Stimulated activated CD4-positive, alpha-beta T cell treated with anti-CD3 and anti-CD28 coated beads, Interleukin-1b, Interleukin-23, amount 100 ng/mL, for 1 hour (primary cell): ENCODE measurements around the gene ASIP.
"Not testable (repeated sequence)": the region's sequence is repeated elsewhere in the genome, so short reads cannot be mapped to it uniquely, and the experiment has no call there.

ENCODE experiments used
- DNase-seq, 2 donors: peaks; one replicate each; pipeline ENCODE4 v3.0.0-alpha.2; 2020; ENCODE audit warnings: low read depth in 2 of 2

ASIP gene

DNA sequence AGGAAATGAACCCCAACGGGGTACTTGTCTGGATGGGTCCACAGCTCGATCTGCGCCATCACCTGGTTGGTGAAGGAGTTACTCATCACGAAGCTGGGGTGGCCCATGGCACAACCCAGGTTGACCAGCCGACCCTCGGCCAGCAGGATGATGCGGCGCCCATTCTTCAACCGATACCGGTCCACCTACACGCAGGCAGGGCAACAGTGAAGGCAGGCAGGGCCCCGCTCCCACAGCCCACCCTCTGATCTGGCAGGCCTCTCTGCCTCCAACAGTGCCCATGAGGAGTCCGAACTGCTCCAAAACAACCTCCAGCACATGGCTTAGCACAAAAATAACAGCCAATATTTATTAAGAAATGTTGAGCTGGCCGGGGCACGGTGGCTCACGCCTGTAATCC is 44.2 kb downstream of the ASIP start:
- DNase-seq, result no peak

DNA sequence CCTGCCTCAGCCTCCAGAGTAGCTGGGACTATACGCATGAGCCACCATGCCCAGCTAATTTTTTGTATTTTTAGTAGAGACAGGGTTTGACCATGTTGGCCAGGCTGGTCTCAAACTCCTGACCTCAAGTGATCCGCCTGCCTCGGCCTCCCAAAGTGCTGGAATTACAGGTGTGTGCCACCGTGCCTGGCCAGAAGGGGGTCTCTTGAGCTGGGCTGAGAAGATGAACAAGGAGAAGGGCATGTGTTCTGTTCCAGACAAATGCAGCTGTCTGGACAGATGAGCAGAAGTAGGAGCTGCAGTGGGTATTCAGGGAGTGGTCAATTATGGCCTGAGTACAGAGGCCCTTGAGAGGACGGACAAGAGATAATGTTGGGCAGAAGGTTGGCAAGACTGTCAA is 46.3 kb downstream of the ASIP start:
- DNase-seq, result not testable (repeated sequence)

DNA sequence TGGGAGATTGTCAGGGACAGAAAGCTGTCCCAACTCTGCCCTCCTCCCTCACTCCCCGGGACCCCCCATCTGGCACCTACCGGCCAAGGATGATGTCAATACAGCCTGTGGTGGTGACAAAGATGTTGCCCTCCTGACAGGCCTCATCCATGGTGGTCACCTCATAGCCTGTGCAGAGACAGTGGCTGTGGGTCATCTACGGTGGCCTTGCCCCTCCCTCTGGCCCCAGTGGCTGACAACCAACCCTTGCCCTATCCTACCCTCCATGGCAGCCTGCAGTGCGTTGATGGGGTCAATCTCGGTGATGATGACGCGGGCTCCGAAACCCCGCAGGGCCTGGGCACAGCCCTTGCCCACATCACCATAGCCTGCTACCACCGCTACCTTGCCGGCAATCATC is 49.2 kb downstream of the ASIP start:
- no peak for DNase-seq

DNA sequence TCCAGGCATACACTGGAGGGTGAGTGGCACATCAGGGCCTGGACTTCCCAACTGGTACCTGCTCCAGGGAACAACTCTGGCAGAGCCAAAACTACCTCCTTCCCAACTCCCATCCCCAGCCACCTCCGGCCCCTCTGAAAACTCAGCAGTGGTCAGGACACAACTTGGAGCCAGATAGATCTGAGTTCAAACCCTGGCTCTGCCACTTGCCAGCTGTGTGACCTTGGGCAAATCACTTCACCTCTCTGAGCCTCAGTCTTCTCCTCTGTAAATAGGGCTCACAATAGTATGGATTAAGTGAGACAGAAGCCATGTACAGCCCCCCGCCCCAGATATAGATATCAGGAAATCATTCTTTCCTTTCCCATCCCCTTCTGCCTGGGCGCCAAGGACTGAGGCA is 51.3 kb downstream of the ASIP start:
- DNase-seq, result no peak

DNA sequence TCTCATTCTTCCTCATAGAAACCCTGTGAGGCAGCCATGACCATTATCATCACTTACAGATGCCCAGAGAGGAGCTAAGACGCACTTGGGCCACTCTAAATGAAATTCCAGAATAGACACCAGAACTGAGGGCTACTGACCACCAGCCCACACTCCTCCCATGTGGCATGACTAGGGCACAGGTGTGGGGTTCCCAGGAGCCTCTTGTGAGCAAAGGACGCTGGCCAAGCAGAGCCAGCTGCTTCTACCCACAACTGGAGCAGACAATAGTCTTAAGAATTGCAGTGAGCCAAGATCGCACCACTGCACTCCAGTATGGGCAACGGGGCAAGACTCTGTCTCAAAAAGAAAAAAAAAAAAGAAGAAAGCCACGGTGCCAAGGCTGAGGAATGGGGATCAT is 51.9 kb downstream of the ASIP start:
- DNase-seq, result no peak

DNA sequence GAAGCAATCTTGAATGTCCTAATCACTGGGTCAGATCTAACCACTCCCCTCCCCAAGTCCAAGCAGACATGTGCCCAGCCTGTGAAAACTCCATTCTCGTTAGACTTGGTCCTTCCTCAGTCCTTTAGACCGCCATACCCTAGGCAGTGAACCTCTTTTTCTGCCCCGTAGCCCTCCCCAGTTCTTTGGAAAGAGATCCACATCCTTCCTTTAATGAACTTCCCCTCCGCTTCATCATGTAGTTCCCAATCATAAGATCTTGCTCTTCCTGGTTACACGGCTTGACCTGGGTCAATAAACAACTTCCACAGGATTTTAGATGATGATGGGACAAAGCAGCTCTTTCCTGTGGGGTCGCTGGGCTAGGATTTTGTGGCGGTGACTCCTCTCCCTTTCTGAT is 52.4 kb downstream of the ASIP start:
- DNase-seq, result no peak

DNA sequence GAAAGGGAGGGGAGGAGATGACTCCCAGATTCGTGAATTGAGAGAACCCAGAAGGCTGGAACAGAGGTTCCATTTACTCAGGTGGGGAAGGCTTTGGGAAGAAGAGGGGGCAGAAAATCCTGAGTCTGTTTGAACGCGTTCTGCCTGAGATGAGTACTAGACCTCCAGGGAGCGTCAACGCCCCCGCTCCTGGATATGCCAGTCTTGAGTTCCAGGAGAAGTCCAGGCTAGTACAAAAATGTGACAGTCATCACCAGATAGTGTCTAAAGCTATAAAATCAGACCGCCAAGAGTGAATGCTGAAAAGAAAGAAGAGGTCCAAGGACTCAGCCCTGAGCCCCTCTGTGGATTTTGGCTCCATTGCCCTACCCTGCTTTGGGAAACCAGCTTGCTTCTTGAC is 53.3 kb downstream of the ASIP start:
- DNase-seq, result no peak

DNA sequence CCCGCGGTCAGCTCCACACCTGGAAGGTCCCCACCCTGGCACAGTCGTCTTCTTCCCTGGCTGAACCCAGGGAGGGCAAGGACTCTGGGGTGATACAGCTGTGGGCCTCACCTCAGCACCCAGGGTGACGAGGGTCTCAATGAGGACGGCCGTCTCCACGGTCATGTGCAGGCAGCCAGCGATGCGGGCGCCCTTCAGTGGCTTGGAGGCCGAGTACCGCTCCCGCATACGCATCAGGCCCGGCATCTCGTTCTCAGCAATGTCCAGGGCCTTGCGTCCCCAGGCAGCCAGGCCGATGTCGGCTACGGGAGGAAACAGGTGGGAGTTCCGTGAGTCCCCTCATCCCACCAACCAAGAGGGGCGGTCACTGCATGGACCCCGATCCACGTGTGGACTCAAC is 54.1 kb downstream of the ASIP start:
- DNase-seq, result no peak

DNA sequence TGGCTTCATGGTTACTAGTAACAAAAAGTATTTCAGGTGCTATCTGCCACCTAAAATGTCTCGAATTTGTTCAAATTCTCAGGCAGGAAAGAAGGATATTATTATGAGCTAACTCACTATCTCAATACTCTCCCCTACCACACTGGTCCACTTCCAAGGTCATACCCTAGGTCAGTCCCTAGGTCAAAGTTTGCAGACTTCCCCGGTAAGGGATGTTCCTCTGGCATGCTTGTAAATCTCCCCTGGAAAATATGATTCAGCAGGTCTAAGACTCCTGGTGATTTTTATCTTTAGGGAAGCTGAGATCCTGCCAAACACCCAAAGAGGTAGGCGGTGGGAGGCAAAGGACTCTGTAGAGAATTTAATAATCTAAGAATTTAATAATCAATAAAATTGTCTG is 55.2 kb downstream of the ASIP start:
- no peak for DNase-seq

DNA sequence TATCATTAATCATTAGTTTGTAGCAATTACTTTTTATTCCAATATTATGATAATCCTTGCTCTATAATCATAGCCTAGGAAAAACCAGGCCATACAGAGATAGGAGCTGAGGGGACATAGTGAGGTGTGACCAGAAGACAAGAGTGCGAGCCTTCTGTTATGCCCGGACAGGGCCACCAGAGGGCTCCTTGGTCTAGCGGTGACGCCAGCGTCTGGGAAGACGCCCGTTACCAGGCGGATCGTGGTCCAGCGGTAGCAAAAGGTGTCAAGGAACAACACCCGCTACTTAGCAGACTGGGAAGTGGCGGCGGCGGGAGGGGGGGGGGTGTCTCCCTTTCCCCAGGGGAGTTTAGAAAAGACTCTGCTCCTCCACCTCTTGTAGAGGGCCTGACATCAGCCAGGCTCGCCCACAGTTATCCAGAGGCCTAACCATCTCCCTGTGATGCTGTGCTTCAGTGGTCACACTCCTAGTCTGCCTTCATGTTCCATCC is 57.1 kb downstream of the ASIP start:
- not testable (repeated sequence) for DNase-seq

DNA sequence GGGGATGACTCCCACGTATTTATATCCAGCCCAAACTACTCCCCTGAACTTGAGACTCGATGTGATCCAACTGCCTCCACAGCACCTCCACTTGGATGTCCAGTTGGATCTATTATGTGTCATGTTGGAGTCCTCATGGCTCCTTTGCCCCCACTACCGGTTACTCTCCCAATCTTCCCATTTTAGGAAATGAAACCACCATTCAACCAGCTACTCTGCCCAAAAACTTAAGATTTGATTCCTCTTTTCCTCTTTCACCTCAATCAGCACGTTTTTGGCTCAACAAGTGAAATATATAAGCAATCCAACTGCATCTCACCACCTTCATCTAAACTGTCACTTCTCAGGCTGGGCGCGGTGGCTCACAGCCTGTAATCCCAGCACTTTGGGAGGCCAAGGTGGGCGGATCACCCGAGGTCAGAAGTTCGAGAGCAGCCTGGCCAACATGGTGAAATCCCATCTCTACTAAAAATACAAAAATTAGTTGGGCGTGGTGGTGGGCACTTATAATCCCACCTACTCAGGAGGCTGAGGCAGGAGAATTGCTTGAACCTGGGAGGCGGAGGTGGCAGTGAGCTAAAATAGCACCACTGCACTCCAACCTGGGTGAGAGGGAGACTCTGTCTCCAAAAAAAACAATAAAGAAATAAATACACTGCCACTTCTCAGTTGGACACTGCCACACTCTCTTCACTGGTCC is 58.5 kb downstream of the ASIP start:
- DNase-seq, result no peak

DNA sequence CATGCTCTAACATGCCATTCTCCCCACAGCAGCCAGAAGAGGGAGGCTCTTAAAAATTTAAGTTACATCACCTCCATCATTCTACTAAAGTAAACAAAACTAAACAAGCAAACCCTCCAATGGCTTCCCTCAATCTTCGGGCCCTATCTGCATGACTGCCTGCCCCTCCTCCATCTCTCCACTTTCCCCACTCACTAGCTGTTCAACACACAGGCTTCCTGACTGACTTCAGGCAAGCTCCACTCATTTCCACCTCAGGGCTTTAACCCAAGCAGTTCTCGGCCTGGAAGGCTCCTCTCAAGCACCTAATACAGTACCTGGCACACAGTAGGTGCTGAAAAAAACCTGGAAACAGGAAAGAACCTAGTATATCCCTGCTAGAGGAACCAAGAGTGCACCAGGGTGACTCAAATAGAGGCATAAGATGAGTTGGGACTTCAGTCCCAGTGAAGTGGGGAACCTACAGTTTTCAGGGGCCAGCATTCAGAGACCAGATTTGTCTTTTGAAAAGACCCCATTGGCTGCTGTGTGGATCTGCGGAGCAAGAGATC is 59.1 kb downstream of the ASIP start:
- no peak for DNase-seq

DNA sequence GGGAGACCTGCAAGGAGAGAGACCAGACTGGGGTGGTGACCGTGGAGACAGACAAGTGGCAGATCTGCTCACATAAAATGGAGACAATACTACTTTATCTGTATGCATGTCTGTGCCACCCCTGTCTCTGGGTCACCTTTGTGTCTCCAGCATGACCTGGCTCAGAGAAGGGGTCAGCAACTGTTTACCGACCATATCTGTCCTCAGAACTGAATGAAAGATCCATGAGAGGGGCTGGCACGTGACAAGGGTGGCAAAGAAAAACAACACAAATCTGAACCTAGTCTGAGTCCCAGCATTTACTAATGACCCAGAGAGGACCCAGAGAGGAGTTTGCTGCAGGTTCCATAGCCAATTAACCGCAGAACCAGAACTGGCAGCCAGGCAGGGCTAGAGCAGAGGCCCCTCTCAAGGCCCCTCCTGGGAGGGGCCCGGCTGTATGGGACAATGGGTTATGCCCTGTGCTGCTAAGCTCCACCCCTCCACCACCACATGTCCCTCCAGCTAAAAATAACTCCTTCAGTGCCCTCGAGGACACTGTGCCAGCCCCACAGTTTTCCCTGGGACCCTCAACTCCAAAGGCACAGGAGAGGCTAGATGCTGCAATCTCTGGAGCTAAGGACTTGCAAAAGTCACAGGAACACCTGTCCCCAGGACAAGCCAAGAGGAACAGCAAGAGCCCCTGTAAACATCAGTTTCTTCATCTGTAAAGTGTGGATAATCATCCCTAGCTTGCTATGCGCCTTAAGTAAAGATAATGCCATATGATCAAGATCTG is 59.8 kb downstream of the ASIP start:
- DNase-seq, result no peak

DNA sequence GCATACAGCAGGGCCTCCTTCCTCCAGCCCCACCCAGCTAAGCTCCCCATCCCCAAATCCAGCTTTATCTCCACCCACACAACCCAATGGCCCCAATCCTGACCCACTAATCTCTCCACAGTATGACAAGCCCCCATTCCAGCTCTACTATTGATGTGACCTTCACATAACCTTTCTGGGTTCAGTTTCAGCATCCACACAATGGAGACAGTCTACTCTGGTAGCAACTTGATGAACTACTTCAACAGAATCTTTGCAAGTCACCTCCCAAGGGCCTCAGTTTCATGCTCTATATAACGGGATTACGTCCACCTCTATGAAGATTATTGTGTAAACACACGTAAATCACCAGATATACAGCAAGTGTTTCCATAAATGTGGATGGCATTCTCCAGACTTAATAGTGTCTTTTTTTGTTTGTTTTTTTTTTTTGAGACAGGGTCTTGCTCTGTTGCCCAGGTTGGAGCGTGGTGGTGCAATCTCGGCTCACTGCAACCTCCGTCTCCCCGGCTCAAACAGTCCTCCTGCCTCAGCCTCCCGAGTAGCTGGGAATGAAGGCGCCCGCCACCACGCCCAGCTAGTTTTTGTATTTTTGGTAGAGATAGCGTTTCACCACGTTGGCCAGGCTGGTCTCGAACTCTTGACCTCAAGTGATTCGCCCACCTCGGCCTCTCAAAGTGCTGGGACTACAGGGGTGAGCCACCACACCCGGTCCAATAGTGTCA is 60.5 kb downstream of the ASIP start:
- DNase-seq, result no peak

DNA sequence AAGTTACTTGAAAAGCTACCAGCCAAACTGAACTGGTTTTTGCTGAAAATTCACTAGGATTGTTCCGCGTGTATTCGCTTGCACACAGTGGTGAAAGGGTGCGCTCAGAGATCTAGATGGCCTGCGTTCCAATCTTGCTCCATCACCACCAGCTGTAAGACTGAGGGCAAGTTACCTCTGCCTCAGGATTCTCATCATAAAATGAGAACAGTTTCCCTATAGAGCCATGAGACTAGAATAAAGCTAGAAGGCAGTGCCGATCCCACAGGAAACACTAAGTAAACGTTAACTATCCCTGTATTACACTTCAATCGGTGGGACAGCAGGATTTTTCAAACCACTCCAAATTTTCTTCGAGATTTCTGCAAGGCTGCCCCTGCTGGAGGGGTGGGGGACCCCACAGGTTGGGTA is 61.1 kb downstream of the ASIP start:
- DNase-seq, result no peak

DNA sequence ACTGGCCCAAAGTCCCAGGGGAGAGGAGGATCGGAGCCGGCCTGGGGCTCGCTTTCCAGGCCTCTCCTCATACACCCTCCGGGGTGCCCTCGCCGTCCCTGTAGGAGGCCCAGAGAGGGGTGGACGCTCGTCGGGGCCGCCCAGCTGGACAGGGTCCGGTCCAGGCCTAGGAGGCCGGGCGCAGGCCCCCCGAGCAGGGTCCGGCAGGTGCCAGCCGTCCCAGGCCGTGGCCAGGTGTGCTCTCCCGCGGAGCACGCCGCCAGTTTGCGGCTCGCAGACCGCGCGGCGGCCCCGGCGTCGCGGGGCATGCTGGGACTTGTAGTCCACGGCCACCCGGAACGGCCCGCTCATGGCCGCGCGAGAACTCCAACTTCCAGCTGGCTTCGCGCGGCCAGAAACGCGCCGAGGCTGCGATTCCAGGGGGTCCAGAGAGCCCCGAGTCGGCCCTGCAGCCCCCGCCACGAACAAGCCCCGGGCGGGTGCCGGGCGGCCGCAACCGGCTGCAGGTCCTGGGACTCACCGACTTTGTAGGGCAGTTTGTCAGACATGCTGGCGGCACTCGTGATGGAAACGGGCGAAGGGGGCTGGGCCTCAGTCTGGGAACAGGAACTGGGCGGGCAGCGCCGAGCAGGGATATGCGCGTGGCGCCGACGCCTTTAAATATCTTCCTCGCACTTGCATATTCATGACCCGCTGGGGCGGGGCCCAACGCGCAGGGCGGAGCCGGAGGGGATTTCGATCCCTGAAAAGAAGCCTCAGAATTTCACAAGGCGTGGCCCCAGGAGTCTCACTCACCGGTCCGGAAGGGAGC is 61.7 kb downstream of the ASIP start, which contains the start of gene AHCY:
Gene AHCY, minus strand, starts transcription at position 633 of the 811 bp plus-strand sequence. Its CDS starts 85 bp downstream, at position 548.
- peak; percentile 70 to 82 for DNase-seq

DNA sequence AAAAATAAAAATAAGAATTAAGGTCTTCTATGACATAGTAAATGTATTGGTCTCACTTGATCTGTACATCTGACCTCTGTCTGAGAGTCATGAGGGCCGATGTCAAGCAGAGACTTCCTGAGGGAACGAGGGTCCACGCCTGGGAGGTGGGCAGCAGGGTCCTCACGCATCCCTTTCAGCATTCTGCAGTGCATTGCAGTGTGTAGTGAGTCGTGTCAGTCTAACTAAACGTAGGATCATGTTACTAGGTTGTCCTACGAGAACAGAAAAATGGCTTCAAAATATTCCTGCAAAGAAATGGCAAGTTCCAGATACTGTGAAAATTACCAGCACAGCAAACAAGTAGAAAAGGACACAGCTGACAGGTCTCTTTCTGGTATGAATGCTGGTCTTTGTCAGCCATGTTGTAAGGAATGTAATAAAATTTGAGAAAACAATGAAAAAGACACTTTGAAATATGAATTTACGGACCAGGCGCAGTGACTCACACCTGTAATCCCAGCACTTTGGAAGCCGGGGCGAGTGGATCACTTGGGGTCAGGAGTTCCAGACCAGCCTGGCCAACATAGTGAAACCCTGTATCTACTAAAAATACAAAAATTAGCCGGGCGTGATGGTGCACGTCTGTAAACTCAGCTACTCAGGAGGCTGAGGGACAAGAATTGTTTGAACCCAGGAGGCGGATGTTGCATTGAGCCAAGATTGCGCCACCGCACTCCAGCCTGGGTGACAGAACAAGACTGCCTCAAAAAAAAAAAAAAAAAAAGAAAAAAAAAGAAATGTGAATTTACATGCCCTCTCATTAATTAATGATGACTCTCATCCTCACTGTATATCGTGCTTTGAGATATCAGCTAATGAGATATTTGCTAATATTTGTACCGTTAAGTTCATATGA is 64.4 kb downstream of the ASIP start:
- DNase-seq, result no peak

DNA sequence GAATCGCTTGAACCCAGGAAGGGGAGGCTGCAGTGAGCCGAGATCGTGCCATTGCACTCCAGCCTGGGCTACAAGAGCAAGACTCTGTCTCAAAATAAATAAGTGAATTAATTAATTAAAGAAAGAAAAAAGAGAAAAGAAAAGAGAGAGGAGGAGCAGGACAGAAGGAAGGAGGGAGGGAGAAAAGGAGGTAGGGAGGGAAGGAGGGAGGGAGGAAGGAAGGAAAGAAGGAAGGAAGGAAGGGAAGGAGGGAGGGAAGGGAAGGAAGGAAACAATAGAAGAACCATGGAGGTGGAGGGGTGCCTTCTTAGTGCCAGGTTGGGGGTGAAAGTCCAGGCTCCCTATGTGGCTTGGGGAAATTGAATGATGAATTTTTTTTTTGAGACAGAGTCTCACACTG is 68.5 kb downstream of the ASIP start:
- no peak for DNase-seq

DNA sequence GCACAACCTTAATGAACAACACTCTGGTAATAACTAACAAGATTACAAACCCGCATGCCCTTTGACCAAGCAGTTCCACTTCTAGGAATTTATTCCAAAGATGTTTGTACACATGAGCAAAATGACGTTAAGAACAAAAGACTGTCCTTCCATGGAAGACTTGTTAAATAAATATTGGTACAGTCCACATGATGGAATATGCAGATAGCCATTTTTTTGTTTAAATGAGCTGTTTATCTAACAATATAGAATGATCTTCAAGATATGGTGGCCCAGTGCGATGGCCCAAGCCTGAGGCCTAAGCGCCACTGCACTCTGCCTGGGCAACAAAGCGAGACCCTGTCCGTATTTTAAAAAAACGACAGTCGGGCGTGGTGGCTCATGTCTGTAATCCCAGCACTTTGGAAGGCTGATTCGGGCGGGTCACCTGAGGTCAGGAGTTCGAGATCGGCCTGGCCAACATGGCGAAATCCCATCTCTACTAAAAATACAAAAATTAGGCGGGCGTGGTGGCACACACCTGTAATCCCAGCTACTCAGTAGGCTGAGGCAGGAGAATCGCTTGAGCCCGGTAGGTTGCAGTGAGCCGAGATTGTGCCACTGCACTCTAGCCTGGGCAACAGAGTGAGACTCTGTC is 69.4 kb downstream of the ASIP start:
- DNase-seq, result no peak
